ENCODE data around the gene MEFV. TPM values are rescaled to one million over a fixed set of nuclear protein-coding genes. Genes with fewer than 3 reads are reported as not detected.

The MEFV gene
- polyA plus RNA-seq, 2 donors = 0.07 to 0.14 TPM

DNA sequence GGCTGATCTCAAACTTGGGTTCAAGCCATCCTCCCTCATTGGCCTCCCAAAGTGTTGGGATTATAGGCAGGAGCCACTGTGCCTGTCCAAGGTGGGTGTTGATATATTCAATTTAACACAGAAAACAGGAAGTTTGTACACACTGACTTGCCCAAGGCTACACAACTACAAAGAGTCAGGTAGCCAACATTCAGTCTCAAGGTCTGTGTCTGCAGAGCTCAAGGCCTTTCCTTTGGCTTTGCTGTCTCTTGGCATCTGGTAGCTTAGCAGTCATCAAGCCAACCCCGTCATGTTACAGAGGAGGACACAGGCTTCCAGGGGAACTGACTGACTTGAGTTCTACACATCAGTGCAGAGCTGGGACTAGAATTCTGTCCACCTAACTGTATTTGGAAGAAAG lies 11.9 kb upstream of the MEFV start:
- 83 to 91% methylated on average over 1 of the region's 1 CpG for WGBS, 2 donors
- peaks cover 0 to 5% of the 10 kb centered on the region in 2 donors for H3K36me3 ChIP-seq (ENCODE audit: control insufficient read depth in 2 of 2, insufficient read depth in 2 of 2, low read length in 1 of 2)
- no peaks in the 10 kb centered on the region for H3K4me1 ChIP-seq (ENCODE audit: control insufficient read depth in 2 of 2, insufficient read depth in 2 of 2, low read length in 1 of 2)
- peaks cover 3 to 5% of the 10 kb centered on the region in 2 donors for H3K9me3 ChIP-seq (ENCODE audit: control insufficient read depth in 2 of 2, insufficient read depth in 1 of 2, low read depth in 1 of 2, low read length in 1 of 2)
- H3K27me3 ChIP-seq (ENCODE audit: control insufficient read depth in 1 of 2, insufficient read depth in 2 of 2, low read length in 2 of 2) = no peaks in the 10 kb centered on the region
- no peak overlapping the region for H3K4me3 ChIP-seq (ENCODE audit: low read depth in 1 of 2, low read length in 2 of 2)
- H3K27ac ChIP-seq (ENCODE audit: low read depth in 2 of 2, low read length in 1 of 2) = no peak overlapping the region

DNA sequence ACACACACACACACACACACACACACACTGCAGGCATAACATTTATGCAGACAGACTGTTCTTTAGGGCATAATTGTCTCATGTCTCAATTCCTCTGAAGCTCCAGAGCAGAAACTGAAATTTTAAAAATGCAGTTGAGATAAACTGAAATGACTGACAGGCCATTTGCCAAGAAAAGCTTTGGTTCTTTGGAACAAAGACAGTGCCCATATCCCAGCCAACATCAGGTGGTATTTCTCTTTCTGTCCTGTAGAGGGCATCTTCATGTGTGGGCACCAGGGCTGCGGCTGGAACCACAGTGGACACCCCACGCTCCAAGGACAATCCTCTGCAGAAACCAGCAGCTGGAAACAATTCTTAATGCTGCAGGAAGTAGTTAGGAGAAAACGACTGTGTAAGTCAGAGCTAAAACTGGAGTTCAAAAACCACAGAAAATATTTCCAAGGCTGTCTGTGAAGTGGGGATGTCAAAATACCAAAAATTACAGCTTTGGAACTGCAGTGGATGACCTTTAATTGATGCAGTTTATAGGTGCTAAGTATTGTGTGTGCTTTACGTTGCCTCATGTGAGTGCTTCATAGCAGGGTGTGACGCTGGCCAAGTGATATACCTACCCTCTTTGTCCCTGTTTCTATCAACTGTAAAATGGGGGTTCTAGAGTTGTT lies 10.6 kb upstream of the MEFV start:
- H3K4me1 ChIP-seq (ENCODE audit: control insufficient read depth in 2 of 2, insufficient read depth in 2 of 2, low read length in 1 of 2) = no peaks in the 10 kb centered on the region
- no peak overlapping the region for H3K4me3 ChIP-seq (ENCODE audit: low read depth in 1 of 2, low read length in 2 of 2)
- H3K27ac ChIP-seq (ENCODE audit: low read depth in 2 of 2, low read length in 1 of 2) = no peak overlapping the region
- WGBS, 2 donors = 75 to 83% methylated on average over 5 of the region's 5 CpGs
- no peaks in the 10 kb centered on the region for H3K27me3 ChIP-seq (ENCODE audit: control insufficient read depth in 1 of 2, insufficient read depth in 2 of 2, low read length in 2 of 2)
- peaks cover 3 to 5% of the 10 kb centered on the region in 2 donors for H3K9me3 ChIP-seq (ENCODE audit: control insufficient read depth in 2 of 2, insufficient read depth in 1 of 2, low read depth in 1 of 2, low read length in 1 of 2)
- H3K36me3 ChIP-seq (ENCODE audit: control insufficient read depth in 2 of 2, insufficient read depth in 2 of 2, low read length in 1 of 2) = peaks cover 0 to 5% of the 10 kb centered on the region in 2 donors

DNA sequence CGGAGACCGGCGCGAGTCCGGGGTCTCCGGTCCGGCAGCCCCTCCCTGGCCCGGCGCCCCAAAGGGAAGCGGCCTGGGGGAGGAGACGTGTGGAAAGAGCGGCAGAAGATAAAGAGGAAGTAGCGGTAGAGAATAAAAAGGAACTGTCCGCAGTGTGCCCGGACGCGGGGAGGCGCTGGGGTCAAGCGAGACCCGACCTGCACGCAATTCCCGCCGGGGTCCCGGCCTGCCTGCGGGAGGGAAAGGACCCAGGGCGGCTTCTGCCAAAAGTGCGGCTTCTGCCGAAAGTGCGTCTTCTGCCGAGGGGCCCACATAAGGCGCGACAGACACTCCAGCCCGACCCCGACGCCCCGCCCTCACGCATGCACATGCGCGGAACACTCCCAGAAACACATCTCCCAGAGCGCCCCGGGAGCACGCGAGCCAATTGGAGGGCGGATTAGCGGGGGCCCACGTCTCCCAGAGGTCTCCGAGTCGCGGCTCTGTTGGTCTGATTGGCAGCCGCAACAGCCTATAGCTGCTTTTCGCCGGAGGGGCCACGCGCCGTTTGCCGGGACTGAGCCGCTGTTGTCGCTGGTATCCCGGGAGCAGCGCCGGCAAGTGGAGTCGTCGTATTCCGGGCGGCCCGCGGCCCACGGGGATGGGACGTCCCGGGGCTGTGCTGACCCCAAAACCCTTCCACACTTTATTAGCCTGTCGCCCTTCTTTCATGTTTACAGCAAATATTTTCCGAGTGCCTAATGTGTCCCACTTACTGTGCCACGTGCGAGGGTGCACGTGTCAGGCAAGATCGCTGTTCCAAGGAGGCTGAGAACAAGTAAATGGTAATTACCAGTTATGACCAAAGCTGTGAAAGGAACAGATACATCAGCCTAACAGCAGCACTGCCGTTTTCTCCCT lies 8.0 kb upstream of the MEFV start:
- H3K4me1 ChIP-seq (ENCODE audit: control insufficient read depth in 2 of 2, insufficient read depth in 2 of 2, low read length in 1 of 2) = no peaks in the 10 kb centered on the region
- H3K9me3 ChIP-seq (ENCODE audit: control insufficient read depth in 2 of 2, insufficient read depth in 1 of 2, low read depth in 1 of 2, low read length in 1 of 2) = peaks cover 3 to 5% of the 10 kb centered on the region in 2 donors
- H3K36me3 ChIP-seq (ENCODE audit: control insufficient read depth in 2 of 2, insufficient read depth in 2 of 2, low read length in 1 of 2) = peaks cover 0 to 5% of the 10 kb centered on the region in 2 donors
- peak overlapping the region; percentile 76 to 85 for H3K4me3 ChIP-seq (ENCODE audit: low read depth in 1 of 2, low read length in 2 of 2)
- H3K27me3 ChIP-seq (ENCODE audit: control insufficient read depth in 1 of 2, insufficient read depth in 2 of 2, low read length in 2 of 2) = no peaks in the 10 kb centered on the region
- H3K27ac ChIP-seq (ENCODE audit: low read depth in 2 of 2, low read length in 1 of 2) = peak overlapping the region; percentile 97 to 100
- WGBS, 2 donors = 1 to 2% methylated on average over 77 of the region's 77 CpGs

DNA sequence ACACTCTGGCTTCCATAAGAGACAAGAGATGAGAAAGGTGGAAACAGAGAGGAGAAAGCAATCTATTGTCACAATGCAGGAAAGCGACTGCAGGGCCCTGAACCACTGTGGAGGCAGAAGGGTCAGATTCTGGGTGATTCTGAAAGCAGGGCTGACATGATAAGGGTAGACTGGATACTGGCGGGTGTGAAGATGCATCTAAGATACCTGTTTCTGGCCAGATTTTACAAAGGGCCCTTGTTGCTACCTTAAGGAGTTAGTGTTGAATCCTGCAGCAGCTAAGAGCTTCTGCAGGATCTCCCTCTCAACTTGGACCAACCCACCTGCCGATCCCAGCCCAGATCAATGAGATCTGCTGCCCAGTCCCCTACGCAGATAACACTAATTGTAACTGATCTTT lies 6.1 kb upstream of the MEFV start:
- Histone ChIP-seq H3K27me3 (ENCODE audit: control insufficient read depth in 1 of 2, insufficient read depth in 2 of 2, low read length in 2 of 2) (no peaks in the 10 kb centered on the region), H3K4me3 (ENCODE audit: low read depth in 1 of 2, low read length in 2 of 2) (no peak overlapping the region), H3K36me3 (ENCODE audit: control insufficient read depth in 2 of 2, insufficient read depth in 2 of 2, low read length in 1 of 2) (no peaks in the 10 kb centered on the region), H3K4me1 (ENCODE audit: control insufficient read depth in 2 of 2, insufficient read depth in 2 of 2, low read length in 1 of 2) (no peaks in the 10 kb centered on the region), H3K27ac (ENCODE audit: low read depth in 2 of 2, low read length in 1 of 2) (no peak overlapping the region), H3K9me3 (ENCODE audit: control insufficient read depth in 2 of 2, insufficient read depth in 1 of 2, low read depth in 1 of 2, low read length in 1 of 2) (peaks cover 2 to 3% of the 10 kb centered on the region in 2 donors)
- WGBS, 2 donors = 93 to 94% methylated on average over 4 of the region's 4 CpGs

DNA sequence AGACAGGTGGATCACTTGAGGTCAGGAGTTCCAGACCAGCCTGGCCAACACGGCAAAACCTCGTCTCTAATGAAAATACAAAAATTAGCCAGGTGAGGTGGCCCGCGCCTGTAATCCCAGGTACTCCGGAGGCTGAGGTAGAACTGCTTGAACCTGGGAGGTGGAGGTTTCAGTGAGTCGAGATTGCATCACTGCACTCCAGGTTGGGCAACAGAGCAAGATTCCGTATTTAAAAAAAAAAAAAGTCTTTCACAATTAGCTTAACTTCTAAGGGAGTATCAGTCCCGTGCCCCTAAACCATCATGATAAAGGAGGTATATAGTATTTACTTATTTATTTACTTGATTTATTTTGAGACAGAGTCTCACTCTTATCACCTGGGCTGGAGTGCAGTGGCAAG lies 3.4 kb upstream of the MEFV start:
- peaks cover 3 to 6% of the 10 kb centered on the region in 2 donors for H3K9me3 ChIP-seq (ENCODE audit: control insufficient read depth in 2 of 2, insufficient read depth in 1 of 2, low read depth in 1 of 2, low read length in 1 of 2)
- H3K4me1 ChIP-seq (ENCODE audit: control insufficient read depth in 2 of 2, insufficient read depth in 2 of 2, low read length in 1 of 2) = no peaks in the 10 kb centered on the region
- WGBS, 2 donors = 84 to 87% methylated on average over 8 of the region's 8 CpGs
- H3K27ac ChIP-seq (ENCODE audit: low read depth in 2 of 2, low read length in 1 of 2) = no peak overlapping the region
- no peak overlapping the region for H3K4me3 ChIP-seq (ENCODE audit: low read depth in 1 of 2, low read length in 2 of 2)
- no peaks in the 10 kb centered on the region for H3K36me3 ChIP-seq (ENCODE audit: control insufficient read depth in 2 of 2, insufficient read depth in 2 of 2, low read length in 1 of 2)
- H3K27me3 ChIP-seq (ENCODE audit: control insufficient read depth in 1 of 2, insufficient read depth in 2 of 2, low read length in 2 of 2) = no peaks in the 10 kb centered on the region

DNA sequence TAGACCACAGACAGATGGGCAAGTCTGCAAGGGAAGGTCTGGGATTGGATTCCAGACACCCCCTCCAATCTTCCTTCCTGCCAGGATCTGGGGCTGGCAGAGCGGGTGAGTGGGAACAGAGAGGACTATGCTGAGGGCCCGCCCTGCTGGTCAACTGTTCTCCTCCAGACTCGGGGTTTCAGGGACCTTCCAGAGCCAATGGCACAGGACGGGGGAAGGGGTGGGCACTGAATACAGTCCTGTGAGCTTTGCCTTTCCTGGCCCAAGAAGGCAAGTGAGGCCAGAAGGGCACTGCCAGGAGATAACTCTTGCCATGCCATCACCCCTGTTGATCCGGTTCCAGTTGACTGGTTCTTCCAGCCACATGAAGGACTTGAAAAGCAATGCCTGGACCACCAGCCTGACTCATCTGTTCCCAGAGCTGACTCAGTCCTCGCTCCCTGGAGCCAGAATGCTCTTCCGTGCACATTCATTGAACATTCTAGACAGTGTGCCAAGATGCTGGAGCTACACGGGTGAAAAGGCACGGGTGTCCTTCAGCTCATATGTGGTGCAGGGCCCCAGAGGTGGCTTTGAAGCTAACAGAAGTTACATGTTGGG lies 533 bp upstream of the MEFV start:
- no peak overlapping the region for H3K27ac ChIP-seq (ENCODE audit: low read depth in 2 of 2, low read length in 1 of 2)
- WGBS, 2 donors = 73 to 79% methylated on average over 9 of the region's 9 CpGs

DNA sequence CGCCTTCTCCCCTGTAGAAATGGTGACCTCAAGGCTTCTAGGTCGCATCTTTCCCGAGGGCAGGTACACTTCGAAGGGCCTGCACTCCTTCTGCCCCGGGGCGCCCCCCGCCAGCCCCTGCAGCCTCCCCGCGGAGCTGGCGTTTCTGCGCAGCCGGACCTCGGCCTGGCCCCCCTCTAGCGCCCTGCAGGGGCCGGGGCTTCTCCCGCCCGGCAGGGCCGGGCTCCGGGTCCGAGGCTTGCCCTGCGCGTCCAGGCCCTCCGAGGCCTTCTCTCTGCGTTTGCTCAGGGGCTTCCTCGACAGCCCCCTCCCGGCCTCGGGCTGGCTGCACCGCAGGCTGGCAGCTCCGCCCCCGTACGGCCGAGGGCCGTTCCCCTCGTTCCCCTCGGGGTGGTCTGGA lies 2.1 kb downstream of the MEFV start:
- Histone ChIP-seq H3K36me3 (ENCODE audit: control insufficient read depth in 2 of 2, insufficient read depth in 2 of 2, low read length in 1 of 2) (no peaks in the 10 kb centered on the region), H3K9me3 (ENCODE audit: control insufficient read depth in 2 of 2, insufficient read depth in 1 of 2, low read depth in 1 of 2, low read length in 1 of 2) (peaks cover 0 to 4% of the 10 kb centered on the region in 2 donors), H3K27ac (ENCODE audit: low read depth in 2 of 2, low read length in 1 of 2) (no peak overlapping the region), H3K4me3 (ENCODE audit: low read depth in 1 of 2, low read length in 2 of 2) (no peak overlapping the region), H3K27me3 (ENCODE audit: control insufficient read depth in 1 of 2, insufficient read depth in 2 of 2, low read length in 2 of 2) (no peaks in the 10 kb centered on the region), H3K4me1 (ENCODE audit: control insufficient read depth in 2 of 2, insufficient read depth in 2 of 2, low read length in 1 of 2) (no peaks in the 10 kb centered on the region)
- 47 to 53% methylated on average over 35 of the region's 35 CpGs for WGBS, 2 donors

More for the DNA sequence above, 533 bp upstream of the MEFV start:
- Histone ChIP-seq H3K36me3 (ENCODE audit: control insufficient read depth in 2 of 2, insufficient read depth in 2 of 2, low read length in 1 of 2) (no peaks in the 10 kb centered on the region), H3K27me3 (ENCODE audit: control insufficient read depth in 1 of 2, insufficient read depth in 2 of 2, low read length in 2 of 2) (no peaks in the 10 kb centered on the region), H3K9me3 (ENCODE audit: control insufficient read depth in 2 of 2, insufficient read depth in 1 of 2, low read depth in 1 of 2, low read length in 1 of 2) (peaks cover 0 to 4% of the 10 kb centered on the region in 2 donors), H3K4me3 (ENCODE audit: low read depth in 1 of 2, low read length in 2 of 2) (no peak overlapping the region), H3K4me1 (ENCODE audit: control insufficient read depth in 2 of 2, insufficient read depth in 2 of 2, low read length in 1 of 2) (no peaks in the 10 kb centered on the region)

DNA sequence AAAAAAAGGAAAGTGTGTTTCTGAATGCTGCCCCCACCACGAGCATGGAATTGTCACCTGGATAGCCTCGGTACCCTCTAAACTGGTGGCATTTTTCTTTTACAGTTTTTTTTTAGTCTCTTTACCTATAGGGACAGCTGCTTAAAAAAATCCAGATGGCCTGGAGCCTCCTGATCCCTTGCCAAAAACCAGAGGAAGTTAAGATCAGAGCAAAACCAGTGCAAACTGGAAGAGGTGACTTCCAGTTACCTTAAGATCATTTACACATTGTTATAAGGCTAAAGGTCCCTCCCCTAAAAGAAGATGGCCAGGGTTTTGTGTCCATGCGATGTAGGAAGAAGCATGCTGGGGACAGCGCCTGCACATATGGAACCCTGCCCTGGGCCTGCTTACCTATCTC lies 3.5 kb downstream of the MEFV start:
- WGBS, 2 donors = 75 to 76% methylated on average over 4 of the region's 4 CpGs
- Histone ChIP-seq H3K4me3 (ENCODE audit: low read depth in 1 of 2, low read length in 2 of 2) (no peak overlapping the region), H3K27ac (ENCODE audit: low read depth in 2 of 2, low read length in 1 of 2) (no peak overlapping the region)

DNA sequence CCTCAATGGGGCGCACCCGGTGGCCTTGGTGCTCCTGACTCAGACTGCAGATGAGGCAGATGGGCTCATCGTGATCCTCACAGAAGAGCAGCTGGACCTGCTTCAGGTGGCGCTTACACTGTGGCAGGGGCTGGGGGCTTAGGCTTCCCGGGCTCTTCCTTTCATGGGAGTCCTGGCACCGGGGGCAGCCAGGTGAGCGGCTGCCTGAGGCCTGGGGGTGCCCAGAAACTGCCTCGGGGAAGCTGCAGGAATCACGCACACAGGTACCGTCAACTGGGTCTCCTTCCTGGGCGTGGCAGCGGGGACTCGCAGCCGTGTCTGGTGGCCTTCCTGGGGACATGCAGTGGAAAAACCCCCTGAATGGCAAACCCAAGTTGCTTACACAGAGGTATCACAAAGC lies 7.0 kb downstream of the MEFV start:
- Histone ChIP-seq H3K4me1 (ENCODE audit: control insufficient read depth in 2 of 2, insufficient read depth in 2 of 2, low read length in 1 of 2) (no peaks in the 10 kb centered on the region), H3K4me3 (ENCODE audit: low read depth in 1 of 2, low read length in 2 of 2) (no peak overlapping the region), H3K27me3 (ENCODE audit: control insufficient read depth in 1 of 2, insufficient read depth in 2 of 2, low read length in 2 of 2) (no peaks in the 10 kb centered on the region), H3K27ac (ENCODE audit: low read depth in 2 of 2, low read length in 1 of 2) (no peak overlapping the region), H3K9me3 (ENCODE audit: control insufficient read depth in 2 of 2, insufficient read depth in 1 of 2, low read depth in 1 of 2, low read length in 1 of 2) (peaks cover 0 to 3% of the 10 kb centered on the region in 2 donors), H3K36me3 (ENCODE audit: control insufficient read depth in 2 of 2, insufficient read depth in 2 of 2, low read length in 1 of 2) (no peaks in the 10 kb centered on the region)
- WGBS, 2 donors = 83 to 87% methylated on average over 13 to 14 of the region's 14 CpGs

More for the DNA sequence above, 3.5 kb downstream of the MEFV start:
- Histone ChIP-seq H3K4me1 (ENCODE audit: control insufficient read depth in 2 of 2, insufficient read depth in 2 of 2, low read length in 1 of 2) (no peaks in the 10 kb centered on the region), H3K36me3 (ENCODE audit: control insufficient read depth in 2 of 2, insufficient read depth in 2 of 2, low read length in 1 of 2) (no peaks in the 10 kb centered on the region), H3K27me3 (ENCODE audit: control insufficient read depth in 1 of 2, insufficient read depth in 2 of 2, low read length in 2 of 2) (no peaks in the 10 kb centered on the region), H3K9me3 (ENCODE audit: control insufficient read depth in 2 of 2, insufficient read depth in 1 of 2, low read depth in 1 of 2, low read length in 1 of 2) (peaks cover 0 to 7% of the 10 kb centered on the region in 2 donors)

All from esophagus (tissue), 2 donors.